Measurements from ENCODE around the gene KLF8.
A peak's percentile ranks its signal among the peaks of the same experiment; 100 is the strongest.
"Not testable (repeated sequence)": the region's sequence is repeated elsewhere in the genome, so short reads cannot be mapped to it uniquely, and the experiment has no call there.

KLF8 gene

DNA sequence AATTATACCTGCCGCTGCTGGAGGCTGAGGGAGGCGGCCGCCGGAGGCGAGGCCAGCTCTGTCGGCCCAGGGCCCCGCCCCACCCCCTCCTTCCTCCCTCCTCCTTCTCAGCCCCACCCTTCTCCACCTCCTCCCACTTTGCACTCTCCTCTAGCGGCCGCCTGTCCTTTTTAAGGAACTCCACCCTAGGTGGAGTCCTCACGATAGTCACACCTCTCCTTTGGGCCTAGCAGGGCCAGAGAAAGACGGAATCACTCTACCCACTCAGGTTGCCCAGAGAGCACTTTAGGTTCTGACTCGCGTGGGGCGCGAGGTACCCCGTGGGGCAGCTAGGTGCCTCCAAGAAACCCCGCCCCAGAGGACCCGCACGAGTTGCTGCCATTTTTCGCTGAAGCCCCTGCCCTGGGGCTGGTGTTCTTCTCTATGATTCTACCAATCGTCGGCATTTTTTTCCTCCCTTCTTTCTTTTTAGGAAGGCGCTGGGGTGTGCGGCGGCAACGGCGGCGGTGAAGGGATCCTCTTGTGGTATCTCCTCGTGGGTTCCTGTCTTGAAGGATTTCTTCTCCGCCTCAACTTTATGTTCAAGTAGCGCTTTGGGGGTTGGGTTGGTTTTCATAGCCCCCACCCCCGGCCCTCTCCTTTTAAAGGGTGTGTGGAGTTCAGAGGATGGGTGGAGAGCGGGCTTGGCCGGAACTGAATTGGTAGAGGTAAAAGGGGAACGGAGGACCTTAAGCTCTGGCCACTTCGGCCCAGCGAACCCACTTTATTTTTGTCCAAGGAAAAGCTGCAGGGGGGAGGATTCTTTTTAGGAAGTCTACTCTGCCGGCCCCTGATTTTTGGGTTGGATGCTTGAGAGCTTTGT is at the start of gene KLF8:
TSS of gene KLF8 (plus strand) at position 136 of the 862 bp plus-strand sequence. CDS start 979 bp downstream, outside the sequence.
- peak; percentile 16 to 29 for DNase-seq (ENCODE audit: low read depth in 2 of 2)

DNA sequence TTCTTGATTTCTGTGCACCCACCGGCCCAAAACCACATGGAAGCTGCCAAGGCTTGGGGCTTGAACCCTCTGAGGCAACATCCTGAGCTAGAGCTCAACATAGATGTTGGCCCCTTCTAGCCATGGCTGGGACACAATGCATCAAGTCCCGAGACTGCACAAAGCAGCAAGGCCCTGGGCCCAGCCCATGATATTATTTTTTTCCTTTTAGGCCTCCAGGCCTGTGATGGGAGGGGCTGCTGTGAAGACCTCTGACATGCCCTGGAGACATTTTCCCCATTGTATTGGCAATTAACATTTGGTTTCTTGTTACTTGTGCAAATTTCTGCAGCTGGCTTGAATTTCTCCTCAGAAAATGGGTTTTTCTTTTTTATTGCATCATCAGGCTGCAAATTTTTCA is 25.2 kb upstream of the KLF8 start:
- not testable (repeated sequence) for DNase-seq (ENCODE audit: low read depth in 2 of 2)

- DNase-seq (ENCODE audit: low read depth in 2 of 2) = no peak
Observed at GRCh38 chrX:56211701-56212100, 20.5 kb upstream of the KLF8 start.

DNA sequence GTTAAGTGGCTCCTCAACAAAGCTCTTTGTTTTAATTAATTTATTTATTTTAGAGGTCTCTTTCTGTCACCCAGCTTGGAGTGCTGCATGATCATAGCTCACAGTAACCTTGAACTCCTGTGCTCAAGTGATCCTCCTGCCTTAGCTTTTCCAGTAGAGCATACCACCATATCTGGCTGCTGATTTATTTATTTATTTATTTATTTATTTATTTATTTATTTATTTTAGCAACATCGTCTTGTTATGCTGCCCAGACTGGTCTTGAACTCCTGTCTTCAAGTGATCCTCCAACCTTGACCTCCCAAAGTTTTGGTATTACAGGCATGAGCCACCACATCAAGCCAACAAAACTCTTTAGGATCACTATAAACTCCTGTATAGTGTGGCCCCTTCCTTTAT is 15.8 kb upstream of the KLF8 start:
- no peak for DNase-seq (ENCODE audit: low read depth in 2 of 2)

DNA sequence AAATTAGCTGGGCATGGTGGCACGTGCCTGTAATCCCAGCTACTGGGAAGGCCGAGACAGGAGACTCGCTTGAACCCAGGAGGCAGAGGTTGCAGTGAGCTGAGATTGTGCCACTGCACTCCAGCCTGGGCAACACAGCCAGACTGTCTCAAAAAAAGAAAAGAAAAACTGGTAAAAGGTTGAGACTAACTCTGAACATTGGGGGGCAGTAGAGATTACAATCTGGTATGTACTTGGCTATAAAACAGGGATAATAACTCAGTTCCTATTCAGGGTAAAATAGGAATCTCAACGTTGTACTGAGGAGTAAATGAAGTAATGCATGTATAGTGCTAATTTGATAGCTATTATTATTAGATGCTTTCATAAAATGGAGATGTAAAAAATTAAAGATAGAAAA is 12.5 kb upstream of the KLF8 start:
- no peak for DNase-seq (ENCODE audit: low read depth in 2 of 2)

- no peak for DNase-seq (ENCODE audit: low read depth in 2 of 2)
Observed at GRCh38 chrX:56221101-56221500, 11.1 kb upstream of the KLF8 start.

- DNase-seq (ENCODE audit: low read depth in 2 of 2) = no peak
Observed at GRCh38 chrX:56222473-56223000, 9.6 kb upstream of the KLF8 start.

- no peak for DNase-seq (ENCODE audit: low read depth in 2 of 2)
Observed at GRCh38 chrX:56226980-56227379, 5.2 kb upstream of the KLF8 start.

- no peak for DNase-seq (ENCODE audit: low read depth in 2 of 2)
Observed at GRCh38 chrX:56228914-56229313, 3.2 kb upstream of the KLF8 start.

DNA sequence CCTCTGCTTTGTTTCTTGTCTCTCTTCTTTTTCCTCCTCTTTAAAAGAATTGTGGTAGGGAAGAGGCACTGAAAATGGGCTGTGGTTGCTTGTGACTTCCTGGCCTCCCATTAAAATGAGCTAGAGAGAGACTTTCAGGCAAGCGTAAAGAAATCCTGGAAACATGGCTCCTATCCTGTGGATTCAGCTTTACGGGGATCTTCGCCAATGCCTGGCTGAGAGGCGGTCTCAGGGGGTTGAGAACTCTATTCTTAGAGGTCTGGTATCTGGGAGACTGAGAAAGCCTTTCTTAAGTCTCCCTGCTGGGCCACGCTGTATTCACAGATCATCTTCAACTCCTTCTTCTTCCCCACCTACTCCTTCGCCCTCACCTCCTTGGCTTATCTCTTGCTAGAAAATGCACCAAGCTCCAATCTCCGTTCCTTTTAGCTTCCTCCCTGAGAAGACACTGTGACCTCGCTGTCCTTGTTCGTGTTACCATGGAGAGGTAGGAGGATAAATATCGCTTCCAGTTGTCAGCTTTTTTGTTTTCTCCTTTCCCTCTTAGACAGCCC is 542 bp upstream of the KLF8 start:
- DNase-seq (ENCODE audit: low read depth in 2 of 2) = no peak

- no peak for DNase-seq (ENCODE audit: low read depth in 2 of 2)
Observed at GRCh38 chrX:56233100-56233499, 944 bp downstream of the KLF8 start.

GRCh38 chrX:56233682-56234081 is 1.5 kb downstream of the KLF8 start:
- DNase-seq (ENCODE audit: low read depth in 2 of 2) = no peak

DNA sequence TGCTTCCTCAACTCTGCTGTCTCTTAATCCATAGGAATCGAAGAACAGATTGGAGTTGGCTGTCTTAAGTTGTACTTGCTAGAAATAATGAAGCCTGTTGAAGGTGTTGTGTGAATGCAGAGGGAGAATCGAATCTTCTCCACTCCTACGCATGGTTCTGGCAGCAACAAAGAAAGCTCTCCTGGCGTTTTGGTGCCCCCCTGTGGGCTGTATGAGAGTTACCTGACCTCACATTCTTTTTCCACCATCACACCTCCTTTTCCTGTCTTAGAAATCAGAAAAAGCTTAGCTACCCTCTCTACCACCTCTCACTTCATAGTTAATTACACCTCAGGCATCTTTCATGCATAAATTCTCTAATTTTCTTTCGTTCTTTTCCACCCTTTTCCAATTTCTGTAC is 16.3 kb downstream of the KLF8 start:
- DNase-seq (ENCODE audit: low read depth in 2 of 2) = peak; percentile 30 to 50

GRCh38 chrX:56253832-56254703 is 21.9 kb downstream of the KLF8 start:
- no peak for DNase-seq (ENCODE audit: low read depth in 2 of 2)

- DNase-seq (ENCODE audit: low read depth in 2 of 2) = no peak
Observed at GRCh38 chrX:56268888-56269287, 36.7 kb downstream of the KLF8 start.

DNA sequence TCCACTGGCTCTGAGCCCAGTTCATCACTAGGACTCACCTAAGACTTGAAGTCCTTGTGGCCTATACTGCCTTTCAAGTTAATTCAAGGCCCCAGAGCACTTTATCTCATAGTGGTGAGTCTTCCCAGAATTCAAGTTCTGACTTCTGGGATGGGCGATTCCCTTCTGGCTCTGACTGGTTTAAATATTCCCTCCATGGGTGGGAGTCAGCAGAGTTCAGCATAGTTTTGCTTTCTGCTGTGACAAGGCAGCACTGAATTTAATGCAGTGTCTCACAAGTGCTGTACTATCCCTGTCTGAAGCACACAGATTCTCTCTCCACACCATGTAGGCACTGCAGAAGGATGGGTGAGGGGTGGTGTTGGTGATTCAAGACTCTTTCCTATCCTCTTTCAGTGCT is 46.5 kb downstream of the KLF8 start:
- no peak for DNase-seq (ENCODE audit: low read depth in 2 of 2)

DNA sequence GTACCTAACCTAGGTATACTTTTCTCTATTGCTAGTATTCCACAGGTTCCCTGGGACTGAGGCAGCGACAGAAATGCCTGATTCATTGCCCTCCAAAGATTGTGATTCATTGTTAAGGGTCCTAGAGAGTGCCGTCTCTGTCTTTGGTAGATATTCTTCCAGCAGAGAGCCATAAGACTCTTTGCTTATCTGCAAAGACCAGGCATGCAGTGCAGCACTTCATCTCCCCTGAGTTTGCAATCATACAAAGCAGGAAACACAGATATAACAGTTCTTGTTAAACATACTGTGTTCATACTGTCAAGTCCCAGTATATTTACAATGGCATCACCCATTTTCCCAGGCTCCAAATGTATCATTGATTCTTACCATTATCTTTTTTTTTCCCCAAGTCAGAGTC is 47.7 kb downstream of the KLF8 start:
- no peak for DNase-seq (ENCODE audit: low read depth in 2 of 2)

- no peak for DNase-seq (ENCODE audit: low read depth in 2 of 2)
Observed at GRCh38 chrX:56281789-56282188, 49.6 kb downstream of the KLF8 start.

DNA sequence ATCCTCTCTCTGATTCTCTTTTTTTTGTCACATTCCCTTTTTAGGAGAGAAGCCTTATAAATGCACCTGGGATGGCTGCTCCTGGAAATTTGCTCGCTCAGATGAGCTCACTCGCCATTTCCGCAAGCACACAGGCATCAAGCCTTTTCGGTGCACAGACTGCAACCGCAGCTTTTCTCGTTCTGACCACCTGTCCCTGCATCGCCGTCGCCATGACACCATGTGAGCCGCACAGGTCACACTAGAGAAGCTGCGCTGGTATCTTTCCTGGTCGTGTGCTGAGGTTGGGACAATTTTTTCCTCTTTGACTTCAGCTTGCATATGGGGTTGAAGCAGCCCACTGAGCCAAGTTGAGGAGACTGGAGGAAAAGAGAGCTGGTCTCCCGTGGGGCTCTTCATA is 52.1 kb downstream of the KLF8 start:
- DNase-seq (ENCODE audit: low read depth in 2 of 2) = no peak

DNA sequence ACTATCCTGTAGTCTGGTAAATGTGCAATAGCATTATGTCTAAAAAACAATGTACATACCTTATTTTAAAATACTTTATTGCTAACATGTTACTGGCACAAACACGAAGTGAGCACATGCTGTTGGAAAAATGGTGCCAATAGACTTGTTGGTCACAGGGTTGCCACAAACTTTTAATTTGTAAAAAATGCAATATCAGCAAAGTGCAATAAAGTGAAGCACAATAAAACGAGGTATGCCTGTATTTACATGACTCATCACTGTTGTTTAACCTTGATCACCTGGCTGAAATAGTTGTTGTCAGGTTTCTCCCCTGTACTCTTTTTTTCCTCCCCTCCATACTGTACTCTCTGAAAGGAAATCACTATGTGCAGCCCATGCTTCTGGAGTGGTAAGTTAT is 56.5 kb downstream of the KLF8 start:
- DNase-seq (ENCODE audit: low read depth in 2 of 2) = no peak

GRCh38 chrX:56289449-56289848 is 57.3 kb downstream of the KLF8 start:
- no peak for DNase-seq (ENCODE audit: low read depth in 2 of 2)

GRCh38 chrX:56308726-56309125 is 76.6 kb downstream of the KLF8 start:
- DNase-seq (ENCODE audit: low read depth in 2 of 2) = no peak

Measured in stimulated activated CD4-positive, alpha-beta T cell treated with anti-CD3 and anti-CD28 coated beads, Interleukin-15, amount 100 ng/mL, for 48 hours (primary cell).